T-helper 2 cell treated with Interferon-gamma antibody and Interleukin-4, amounts not matched to agents 100 ng/mL and 5 ng/mL, for 36 hours (primary cell): Measurements from ENCODE around the gene GLIS1. TPM values are rescaled to one million over a fixed set of nuclear protein-coding genes. Genes with fewer than 3 reads are reported as not detected.

Experiments used
- intact Hi-C: fragments of 100-400 bp; cut with micrococcal nuclease; formaldehyde crosslinking; loops from one replicate; pipeline ENCODE4 v1.15.1; 2023
- total RNA-seq: library from RNA; stranded (reverse); gene quantifications from 2 replicates; pipeline ENCODE4 v1.2.3, GENCODE V29; 2022

GLIS1 gene
- total RNA-seq, 1 donor from 2014 or later = not detected

- intact Hi-C loops = no loop called here
Observed at GRCh38 chr1:53693773-53694717, 44.9 kb downstream of the GLIS1 start.

- intact Hi-C loops = no loop called here
Observed at GRCh38 chr1:53693339-53693738, 45.6 kb downstream of the GLIS1 start.

DNA sequence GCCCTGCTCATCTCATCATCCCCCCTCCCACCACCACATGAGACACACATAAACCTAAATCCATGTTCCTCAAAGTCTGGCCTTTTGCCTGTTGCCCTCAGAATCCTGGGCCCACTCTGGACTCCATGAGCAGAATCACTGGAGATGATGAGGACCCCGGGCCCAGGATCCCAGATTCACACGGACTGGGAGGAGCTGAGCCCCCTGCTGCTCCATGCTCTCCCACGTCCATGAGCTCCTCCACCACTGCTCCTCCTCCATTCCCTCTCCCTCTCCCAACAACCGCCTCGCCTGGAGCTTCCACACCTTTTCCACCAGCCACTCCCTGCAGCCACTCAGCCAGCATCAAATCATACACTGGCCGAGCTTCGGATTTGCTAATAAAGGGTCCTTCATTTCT lies 47.6 kb downstream of the GLIS1 start:
- intact Hi-C loops = no loop called here

GRCh38 chr1:53690411-53690810 lies 48.6 kb downstream of the GLIS1 start:
- intact Hi-C loops = no loop called here

GRCh38 chr1:53689736-53690326 lies 49.1 kb downstream of the GLIS1 start:
- intact Hi-C loops = loop anchor here (10.0 kb wide), 1 partner anchor 205 kb away; no protein-coding TSS in a partner anchor

DNA sequence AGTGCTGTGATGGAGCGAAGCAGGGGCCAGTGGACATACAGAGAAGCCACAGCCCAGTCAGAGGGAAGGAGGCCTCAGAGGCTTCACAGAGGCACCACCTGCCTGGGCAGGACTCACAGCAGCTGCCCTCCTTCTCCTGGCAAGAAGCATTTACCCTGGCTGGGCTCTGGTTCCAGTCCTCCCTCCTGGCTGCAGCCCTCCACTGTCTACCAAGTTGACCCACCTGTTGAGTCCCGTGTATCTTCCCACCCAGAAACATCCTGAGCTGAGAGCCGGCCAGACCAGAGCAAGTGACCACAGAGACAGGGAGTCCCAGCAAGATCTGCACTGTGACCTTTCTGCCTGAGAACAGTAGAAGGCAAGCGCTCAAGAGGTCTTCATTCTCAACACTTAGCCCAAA lies 49.7 kb downstream of the GLIS1 start:
- intact Hi-C loops = loop anchor here (10.0 kb wide), 1 partner anchor 204 kb away; no protein-coding TSS in a partner anchor

- intact Hi-C loops = loop anchor here (10.0 kb wide), 1 partner anchor 204 kb away; no protein-coding TSS in a partner anchor
Observed at GRCh38 chr1:53688381-53689102, 50.4 kb downstream of the GLIS1 start.

DNA sequence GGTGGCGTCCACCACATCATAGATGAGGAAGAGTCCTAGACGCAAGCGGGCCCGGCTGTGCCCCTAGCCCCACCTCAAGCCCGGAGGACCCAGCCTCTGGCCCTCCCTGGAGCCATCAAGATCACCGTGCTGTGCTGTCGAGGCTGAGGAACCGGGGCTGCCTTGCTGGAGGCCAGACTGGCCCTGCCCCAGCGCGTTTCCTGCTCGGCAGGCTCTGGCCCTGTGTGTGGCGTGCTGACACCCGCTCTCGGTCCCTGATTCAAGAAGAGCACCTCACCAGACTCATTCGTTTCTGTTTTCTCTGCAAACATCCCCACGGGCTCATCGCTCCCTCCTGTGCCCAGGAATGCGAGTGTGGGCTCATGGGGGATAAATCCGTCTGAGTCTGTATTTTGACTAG lies 51.1 kb downstream of the GLIS1 start:
- intact Hi-C loops = loop anchor here (10.0 kb wide), 1 partner anchor 203 kb away; no protein-coding TSS in a partner anchor

- intact Hi-C loops = loop anchor here (10.0 kb wide), 1 partner anchor 203 kb away; no protein-coding TSS in a partner anchor
Observed at GRCh38 chr1:53687426-53687825, 51.5 kb downstream of the GLIS1 start.

- intact Hi-C loops = loop anchor here (10.0 kb wide), 1 partner anchor 202 kb away; no protein-coding TSS in a partner anchor
Observed at GRCh38 chr1:53686965-53687267, 52.0 kb downstream of the GLIS1 start.

DNA sequence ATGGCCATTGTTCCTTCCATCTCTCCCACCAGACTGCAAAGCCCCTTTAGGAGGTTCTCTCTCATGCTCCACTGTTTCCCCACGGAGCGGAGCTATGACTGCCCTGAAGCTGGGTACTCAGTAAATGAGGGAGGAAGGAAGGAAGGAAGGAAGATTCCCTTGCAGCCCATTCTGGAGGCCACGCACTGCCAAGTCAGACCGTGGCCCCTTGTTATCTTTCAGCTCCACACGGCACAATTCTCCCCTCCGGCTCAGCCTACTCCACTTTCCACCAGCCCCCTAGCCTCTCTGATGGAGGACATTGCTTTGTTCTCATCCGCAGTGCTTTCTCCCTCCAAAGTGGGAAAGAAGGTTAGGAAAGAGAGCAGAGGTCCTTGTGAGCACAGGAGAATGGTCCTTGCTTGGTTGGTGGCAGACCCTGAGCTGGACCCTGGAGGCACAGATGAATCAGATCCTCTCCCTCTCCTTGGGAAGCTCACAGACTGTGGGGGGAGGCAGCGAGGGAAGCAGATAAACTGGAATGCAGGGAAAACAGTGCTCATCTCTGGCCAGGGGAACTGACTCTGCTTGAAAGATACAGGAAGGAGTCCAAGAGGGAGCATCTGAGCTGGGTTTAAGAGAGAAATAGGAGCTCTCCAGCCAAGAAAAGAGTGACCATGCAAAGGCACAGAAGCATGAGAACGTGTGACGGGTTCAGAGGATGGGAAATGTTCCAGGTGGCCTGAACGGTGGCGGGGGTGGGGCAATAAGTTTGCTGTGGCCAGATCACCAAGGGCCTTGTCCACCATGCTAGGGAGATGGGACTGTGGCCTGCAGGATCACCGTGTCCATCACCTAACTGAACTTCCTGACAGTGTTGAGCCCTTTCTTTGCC lies 52.6 kb downstream of the GLIS1 start:
- intact Hi-C loops = loop anchor here (10.0 kb wide), 1 partner anchor 202 kb away; no protein-coding TSS in a partner anchor

GRCh38 chr1:53685272-53686051 lies 53.5 kb downstream of the GLIS1 start:
- intact Hi-C loops = loop anchor here (10.0 kb wide), 1 partner anchor 201 kb away; no protein-coding TSS in a partner anchor

DNA sequence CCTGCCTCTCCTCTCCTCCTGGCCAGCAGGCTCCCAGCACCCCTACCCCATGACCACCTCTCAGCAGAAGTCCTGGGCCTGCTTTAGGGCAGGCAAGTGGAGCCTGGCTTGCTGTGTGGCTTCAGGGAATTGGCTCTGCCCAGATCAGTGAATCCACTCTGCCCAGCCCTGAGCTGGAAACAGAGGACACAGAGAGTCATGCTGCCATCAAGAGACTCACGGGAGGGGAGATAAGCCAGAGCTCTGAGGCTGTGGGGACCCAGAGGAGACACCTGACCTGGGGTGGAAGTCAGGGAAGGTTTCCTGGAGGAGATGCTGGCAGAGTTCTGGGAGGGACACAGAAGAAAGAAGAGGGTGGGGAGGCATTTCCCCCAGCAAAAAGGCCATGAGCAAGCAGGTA lies 54.2 kb downstream of the GLIS1 start:
- intact Hi-C loops = loop anchor here (10.0 kb wide), 1 partner anchor 200 kb away; no protein-coding TSS in a partner anchor

- intact Hi-C loops = loop anchor here (10.0 kb wide), 1 partner anchor 199 kb away; no protein-coding TSS in a partner anchor
Observed at GRCh38 chr1:53683986-53684740, 54.8 kb downstream of the GLIS1 start.

DNA sequence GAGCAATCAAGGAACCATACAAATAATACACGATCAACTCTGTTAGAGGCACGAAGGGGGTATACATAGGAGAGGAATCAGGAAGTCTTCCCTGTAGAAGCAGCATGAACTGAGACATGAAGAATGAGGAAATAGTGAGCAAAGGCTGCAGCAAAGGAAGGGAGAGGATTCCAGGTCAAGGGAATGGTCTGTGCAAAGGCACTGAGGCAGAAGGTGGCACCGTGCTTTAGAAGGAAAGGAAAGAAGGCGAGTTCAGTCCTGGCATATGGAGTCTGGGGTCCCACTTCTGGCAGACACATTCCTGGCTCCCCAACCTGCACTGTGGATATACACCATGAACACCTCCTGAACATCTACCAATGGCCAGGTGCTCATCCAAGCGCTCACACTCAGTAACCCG lies 56.1 kb downstream of the GLIS1 start:
- intact Hi-C loops = loop anchor here (10.0 kb wide), 1 partner anchor 198 kb away; no protein-coding TSS in a partner anchor

GRCh38 chr1:53681977-53682685 lies 56.8 kb downstream of the GLIS1 start:
- intact Hi-C loops = loop anchor here (10.0 kb wide), 1 partner anchor 197 kb away; no protein-coding TSS in a partner anchor

DNA sequence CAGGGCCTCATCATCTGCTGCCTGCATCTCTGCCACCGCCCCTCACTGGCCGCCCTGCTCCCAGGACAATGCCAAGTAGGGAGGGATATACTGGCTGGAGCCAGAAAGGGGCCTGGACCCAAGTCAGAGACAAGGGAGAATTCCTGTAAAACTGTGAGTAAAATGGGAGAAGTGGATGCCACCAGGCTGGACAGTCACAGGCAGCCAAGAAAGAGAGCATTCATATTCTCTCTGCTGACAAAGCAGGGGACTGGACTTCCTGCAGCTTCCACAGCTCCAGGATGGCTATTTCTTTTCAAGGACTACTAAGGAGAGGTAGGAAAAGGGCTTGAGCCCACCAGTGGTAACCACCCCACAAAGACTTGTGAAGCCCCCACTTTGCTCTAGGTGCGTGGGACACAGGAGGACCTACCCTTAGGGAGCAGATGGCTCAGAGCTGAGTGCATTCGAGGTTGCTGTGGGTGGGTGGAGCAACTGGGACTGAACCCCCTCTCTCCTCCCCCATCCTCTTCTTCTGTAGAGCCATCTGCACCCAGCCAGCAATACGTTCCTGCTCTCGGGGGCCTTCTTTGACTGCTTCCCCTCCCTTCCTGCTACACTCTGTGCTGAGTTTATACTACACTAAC lies 57.5 kb downstream of the GLIS1 start:
- intact Hi-C loops = loop anchor here (10.0 kb wide), 1 partner anchor 197 kb away; no protein-coding TSS in a partner anchor
